Colonic mucosa (tissue), 4 donors: ENCODE results near the gene OR2F1. TPM values are rescaled to one million over a fixed set of nuclear protein-coding genes. Genes with fewer than 3 reads are reported as not detected.

Experiments
- DNase-seq: peaks from one replicate; pipeline ENCODE4 v3.0.0-alpha.2; 2020
- H3K27ac ChIP-seq: fragments of 200-600 bp; one replicate; pipeline ENCODE4 v1.8.0; 2021
- H3K27me3 ChIP-seq: fragments of 200-600 bp; one replicate; pipeline ENCODE4 v1.8.0; 2021
- H3K36me3 ChIP-seq: fragments of 200-600 bp; one replicate; pipeline ENCODE4 v1.8.0; 2021
- H3K4me1 ChIP-seq: fragments of 200-600 bp; one replicate; pipeline ENCODE4 v1.8.0; 2021; ENCODE audit warnings: mild to moderate bottlenecking
- H3K4me3 ChIP-seq: fragments of 200-600 bp; one replicate; pipeline ENCODE4 v1.8.0; 2021
- H3K9ac ChIP-seq, 2 donors: one replicate each; pipeline ENCODE4 v1.7.0; 2013; ENCODE audit warnings: control low read depth in 2 of 2, low read depth in 2 of 2, low read length in 2 of 2
- H3K9me3 ChIP-seq: fragments of 200-600 bp; one replicate; pipeline ENCODE4 v1.8.0; 2021
- intact Hi-C: fragments of 100-400 bp; cut with DNase I; formaldehyde crosslinking; loops from one replicate; pipeline ENCODE4 v1.14.1; 2022
- total RNA-seq, 2 donors: library from RNA; stranded (reverse); fragmentation: NEBNext Ultra II Directional in 1 of 2; extraction: Animal tissue kit (Norgen Biotek cat#: 25700) in 1 of 2; gene quantifications; one replicate each; pipeline ENCODE4 v1.2.1, GENCODE V29; 2021
- TF ChIP-seq, protein P1 (sequence below): fragments of 200-600 bp; IDR thresholded peaks from one replicate; pipeline ENCODE4 v1.8.0; 2022; ENCODE audit warnings: antibody characterized with exemption, mild to moderate bottlenecking
- donor health status: healthy.
- donor health status: DM: no; HTN: no; CAD: no.
- donor health status: DM: no; HTN: no; CAD: no.

Gene OR2F1
- total RNA-seq, 2 donors from 2014 or later = not detected

DNA sequence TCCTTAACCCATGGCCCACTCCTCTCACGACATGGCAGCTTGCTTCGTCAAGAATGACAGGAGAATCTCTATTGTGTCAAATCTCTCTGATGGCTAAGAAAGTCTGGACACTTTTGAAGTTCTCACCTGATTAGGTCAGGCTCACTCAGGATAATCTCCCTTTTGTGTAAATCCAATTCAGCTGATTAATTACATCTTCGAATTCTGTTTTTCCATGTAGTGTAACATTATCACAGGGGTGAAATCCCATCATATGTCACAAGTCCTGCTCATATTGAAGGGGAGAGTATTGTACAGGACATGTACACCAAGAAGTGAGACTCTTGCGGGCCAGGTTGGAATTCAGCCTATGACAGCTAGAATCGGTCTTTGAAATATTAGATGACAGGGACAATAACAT lies 29.3 kb downstream of the OR2F1 start:
- no peaks in the 10 kb centered on the region for H3K27me3 ChIP-seq
- DNase-seq = no peak
- H3K27ac ChIP-seq = no peak overlapping the region
- H3K4me1 ChIP-seq = no peaks in the 10 kb centered on the region
- no peak overlapping the region for H3K9ac ChIP-seq
- TF ChIP-seq, protein P1, sequence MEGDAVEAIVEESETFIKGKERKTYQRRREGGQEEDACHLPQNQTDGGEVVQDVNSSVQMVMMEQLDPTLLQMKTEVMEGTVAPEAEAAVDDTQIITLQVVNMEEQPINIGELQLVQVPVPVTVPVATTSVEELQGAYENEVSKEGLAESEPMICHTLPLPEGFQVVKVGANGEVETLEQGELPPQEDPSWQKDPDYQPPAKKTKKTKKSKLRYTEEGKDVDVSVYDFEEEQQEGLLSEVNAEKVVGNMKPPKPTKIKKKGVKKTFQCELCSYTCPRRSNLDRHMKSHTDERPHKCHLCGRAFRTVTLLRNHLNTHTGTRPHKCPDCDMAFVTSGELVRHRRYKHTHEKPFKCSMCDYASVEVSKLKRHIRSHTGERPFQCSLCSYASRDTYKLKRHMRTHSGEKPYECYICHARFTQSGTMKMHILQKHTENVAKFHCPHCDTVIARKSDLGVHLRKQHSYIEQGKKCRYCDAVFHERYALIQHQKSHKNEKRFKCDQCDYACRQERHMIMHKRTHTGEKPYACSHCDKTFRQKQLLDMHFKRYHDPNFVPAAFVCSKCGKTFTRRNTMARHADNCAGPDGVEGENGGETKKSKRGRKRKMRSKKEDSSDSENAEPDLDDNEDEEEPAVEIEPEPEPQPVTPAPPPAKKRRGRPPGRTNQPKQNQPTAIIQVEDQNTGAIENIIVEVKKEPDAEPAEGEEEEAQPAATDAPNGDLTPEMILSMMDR = no peak
- H3K36me3 ChIP-seq = no peaks in the 10 kb centered on the region
- H3K4me3 ChIP-seq = no peak overlapping the region
- intact Hi-C loops = no loop called here
- no peaks in the 10 kb centered on the region for H3K9me3 ChIP-seq

DNA sequence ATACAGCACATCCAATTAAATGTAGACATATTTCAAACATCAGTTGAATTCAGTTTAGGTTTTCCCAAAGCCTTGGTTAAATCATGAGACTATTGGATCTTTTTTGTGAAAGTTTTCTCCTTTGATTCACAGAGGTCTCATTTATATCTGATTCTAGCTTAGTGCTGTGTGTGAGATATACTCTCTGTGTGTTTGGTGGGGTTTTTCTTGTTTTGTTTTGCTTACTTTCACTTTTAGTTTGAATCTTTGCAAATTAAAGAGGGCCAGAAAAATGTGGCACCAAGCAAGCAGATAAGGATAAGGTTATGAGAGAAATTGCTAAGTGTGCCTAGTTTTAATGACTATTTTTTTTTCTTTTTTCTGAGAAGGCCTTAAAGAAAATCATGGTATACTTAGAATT lies 32.9 kb downstream of the OR2F1 start:
- Histone ChIP-seq H3K9ac (no peak overlapping the region), H3K4me3 (no peak overlapping the region), H3K36me3 (no peaks in the 10 kb centered on the region), H3K27me3 (no peaks in the 10 kb centered on the region), H3K27ac (no peak overlapping the region), H3K9me3 (no peaks in the 10 kb centered on the region), H3K4me1 (no peaks in the 10 kb centered on the region)
- no peak for DNase-seq
- TF ChIP-seq, protein P1 = no peak
- intact Hi-C loops = no loop called here

DNA sequence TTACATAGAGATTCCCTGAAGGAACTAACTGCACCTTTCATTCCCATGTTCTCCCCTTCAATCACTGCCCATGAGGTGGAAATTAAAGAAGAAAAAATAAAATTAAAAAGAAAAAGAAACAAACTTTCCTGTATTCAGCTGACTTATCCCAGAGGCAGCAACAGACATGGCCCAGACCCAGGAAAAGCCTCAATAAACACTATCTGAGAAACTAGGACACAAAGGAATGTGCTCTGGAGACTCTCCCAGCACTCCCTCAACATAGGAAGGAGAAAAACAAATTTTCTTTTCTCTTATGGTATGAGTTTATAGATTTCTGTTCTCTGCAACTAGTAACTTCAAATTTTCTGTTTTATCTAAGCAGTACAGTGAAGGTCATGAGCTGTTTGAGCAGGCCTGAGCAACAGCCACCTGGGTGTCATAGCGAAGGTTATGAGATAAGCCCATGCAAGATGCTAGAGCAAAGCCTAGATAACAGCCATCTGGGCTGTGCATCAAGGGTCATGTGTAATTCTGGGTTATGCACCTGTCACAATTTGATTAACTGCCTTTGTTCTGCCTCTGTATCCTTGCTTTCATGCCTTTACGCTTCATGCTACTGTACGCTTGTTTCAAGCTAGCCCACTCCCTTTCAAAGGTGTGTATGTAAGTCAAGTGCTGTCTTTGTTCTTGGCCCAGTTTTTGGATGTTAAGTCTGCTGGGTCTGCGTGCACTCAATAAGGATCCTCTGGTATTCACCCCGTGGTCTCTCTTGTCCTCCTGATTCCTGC lies 34.5 kb downstream of the OR2F1 start:
- H3K9ac ChIP-seq = no peak overlapping the region
- H3K27ac ChIP-seq = no peak overlapping the region
- TF ChIP-seq, protein P1 = no peak
- no peaks in the 10 kb centered on the region for H3K36me3 ChIP-seq
- H3K9me3 ChIP-seq = no peaks in the 10 kb centered on the region
- no peaks in the 10 kb centered on the region for H3K4me1 ChIP-seq
- intact Hi-C loops = no loop called here
- no peak for DNase-seq
- H3K4me3 ChIP-seq = no peak overlapping the region
- H3K27me3 ChIP-seq = no peaks in the 10 kb centered on the region

DNA sequence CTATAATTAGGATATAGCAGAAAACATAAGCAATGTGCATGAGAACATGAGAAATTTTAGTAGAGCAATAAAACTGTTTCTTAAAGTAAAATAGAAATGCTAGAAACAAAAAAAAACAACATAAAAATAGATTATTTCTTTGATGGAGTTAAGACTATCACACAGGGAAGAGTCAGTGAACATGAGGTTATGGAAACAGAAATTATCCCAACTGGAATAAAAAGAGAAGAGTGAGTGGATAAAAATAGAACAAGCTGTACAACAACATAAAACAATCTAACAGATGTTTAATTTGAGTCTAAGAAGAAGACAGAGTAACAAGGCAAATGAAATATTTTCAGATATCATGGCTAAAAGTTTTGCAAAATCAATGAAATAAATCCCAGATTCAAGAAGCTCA lies 38.0 kb downstream of the OR2F1 start:
- H3K27me3 ChIP-seq = no peaks in the 10 kb centered on the region
- H3K36me3 ChIP-seq = no peaks in the 10 kb centered on the region
- H3K4me1 ChIP-seq = no peaks in the 10 kb centered on the region
- no peak overlapping the region for H3K4me3 ChIP-seq
- no peak overlapping the region for H3K27ac ChIP-seq
- intact Hi-C loops = no loop called here
- DNase-seq = no peak
- H3K9ac ChIP-seq = no peak overlapping the region
- TF ChIP-seq, protein P1 = no peak
- no peaks in the 10 kb centered on the region for H3K9me3 ChIP-seq

DNA sequence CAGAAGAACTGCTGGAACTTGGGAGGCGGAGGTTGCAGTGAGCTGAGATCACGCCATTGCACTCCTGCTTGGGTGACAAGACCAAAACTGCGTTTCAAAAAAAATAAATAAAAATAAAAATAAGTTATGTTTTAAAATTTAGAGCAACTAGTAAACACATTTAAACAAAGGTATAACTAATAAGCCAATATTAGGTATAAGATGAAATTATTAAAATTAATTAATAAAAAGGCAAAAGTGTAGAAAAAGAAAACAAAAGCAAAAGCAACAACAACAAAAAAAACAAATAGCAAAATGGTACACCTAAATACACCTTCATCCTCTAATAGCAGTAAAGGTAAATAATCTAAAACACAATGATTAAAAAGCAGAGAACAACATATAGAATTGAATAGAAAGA lies 39.3 kb downstream of the OR2F1 start:
- no peaks in the 10 kb centered on the region for H3K27me3 ChIP-seq
- H3K4me3 ChIP-seq = no peak overlapping the region
- no peaks in the 10 kb centered on the region for H3K9me3 ChIP-seq
- no peaks in the 10 kb centered on the region for H3K4me1 ChIP-seq
- H3K9ac ChIP-seq = no peak overlapping the region
- no peak for DNase-seq
- H3K27ac ChIP-seq = no peak overlapping the region
- TF ChIP-seq, protein P1 = no peak
- intact Hi-C loops = no loop called here
- H3K36me3 ChIP-seq = no peaks in the 10 kb centered on the region
